ENCODE measurements around the gene UQCR10. TPM values are rescaled to one million over a fixed set of nuclear protein-coding genes. Genes with fewer than 3 reads are reported as not detected.

UQCR10 gene
- total and polyA plus RNA-seq, 9 of the 15 experiments (the other 6 are each of a cell fraction or from before 2014, with no cell fraction given): 128 to 903 (median 163) TPM

DNA sequence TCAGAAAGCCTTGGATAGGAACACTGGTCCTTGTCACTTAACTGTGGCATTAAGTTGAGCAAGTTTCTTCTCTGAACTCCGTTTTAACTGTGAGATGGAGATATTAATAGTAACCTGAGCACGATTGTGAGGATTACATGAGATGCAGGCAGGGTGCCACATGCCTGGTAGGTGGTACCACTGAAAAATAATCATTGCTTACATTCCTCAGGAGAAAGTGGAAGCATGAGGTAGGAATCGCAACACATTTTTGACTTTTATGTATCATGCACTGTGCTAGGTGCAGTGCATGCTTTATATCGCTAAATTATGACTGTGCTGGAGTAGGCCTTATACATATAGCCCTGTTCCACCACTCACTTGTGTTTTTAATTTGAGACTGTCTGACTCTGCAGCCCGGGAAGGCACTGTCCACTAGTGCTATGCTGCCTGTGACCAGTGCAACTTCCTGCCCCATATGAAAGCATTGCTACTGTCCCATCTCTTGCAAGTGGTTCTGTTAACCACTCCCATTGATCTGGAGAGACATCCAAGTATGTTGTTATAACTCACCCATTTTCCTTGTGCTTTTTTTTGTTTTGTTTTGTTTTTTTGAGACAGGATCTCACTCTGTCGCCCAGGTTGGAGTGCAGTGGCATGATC lies 1.0 kb downstream of the UQCR10 start:
- peak; percentile 49 for FAIRE-seq
- no TSS peak for BruUV-seq (replicated peaks)
- H3K4me1 ChIP-seq (replicated peaks in 1 of 2; ENCODE audit: control insufficient read depth in 2 of 2, insufficient read depth in 2 of 2, low read length in 2 of 2): peaks cover 0 to 6% of the 10 kb centered on the region in 2 experiments; a peak in 2 of 5 replicates
- peaks cover 33% of the 10 kb centered on the region for H3K79me2 ChIP-seq (ENCODE audit: control insufficient read depth, insufficient read depth, low read length)
- ATAC-seq: no peak
- intact Hi-C loops (cut with micrococcal nuclease): no loop called here
- H3K9ac ChIP-seq (ENCODE audit: insufficient read depth in 1 of 2, low read depth in 2 of 2, low read length in 2 of 2): peak overlapping the region; percentile 98 to 99
- CTCF ChIA-PET (ENCODE audit: low intra/inter-chr PET ratio): no interaction called here
- H2AFZ ChIP-seq (ENCODE audit: low read depth, low read length): 0 out of 2 replicates have a peak overlapping the region, but pooled peaks have one; percentile 99
- H3K4me3 ChIP-seq: peak overlapping the region; percentile 99
- H3K27ac ChIP-seq (ENCODE audit: extremely low read depth, low read depth, low read length): peak overlapping the region; percentile 98
- in situ Hi-C loops (cut with MboI): no loop called here
- no peaks in the 10 kb centered on the region for H3K9me1 ChIP-seq (ENCODE audit: control insufficient read depth, insufficient read depth, low read length)
- H3K9me3 ChIP-seq (replicated peaks; ENCODE audit: control insufficient read depth, insufficient read depth, low read depth, low read length): no peaks in the 10 kb centered on the region
- no peaks in the 10 kb centered on the region; the same call in 1 of the 2 replicates for H4K20me1 ChIP-seq (replicated peaks; ENCODE audit: control insufficient read depth, insufficient read depth, low read length)
- peak overlapping the region; percentile 100 for H3K4me2 ChIP-seq (ENCODE audit: insufficient read depth, low read length)
- TF ChIP-seq HMGXB4 (CRISPR knock-in tag; IDR thresholded peaks at IDR 0.05): no peak
- TF ChIP-seq CBX8 (IDR thresholded peaks at IDR 0.05; ENCODE audit: borderline replicate concordance, extremely low read depth, low read depth, low read length, poor library complexity, severe bottlenecking): no peak
- no peak for TF ChIP-seq TARDBP (IDR thresholded peaks at IDR 0.05)
- DNase-seq (ENCODE audit: extremely low read depth in 1 of 4, low spot score in 3 of 4): peak in 1 of 4 experiments; percentile 16
- H3K36me3 ChIP-seq (ENCODE audit: control insufficient read depth, insufficient read depth, low read length): peaks cover 29% of the 10 kb centered on the region
- WGBS (ENCODE audit: insufficient coverage, low coverage, missing lambda C conversion rate): 14% methylated on average over 6 of the region's 6 CpGs
- no peaks in the 10 kb centered on the region for H3K27me3 ChIP-seq (ENCODE audit: control insufficient read depth in 2 of 2, insufficient read depth in 2 of 2, low read length in 2 of 2)
- POLR2A ChIA-PET: no interaction called here
